Vagina (tissue), 2 donors: ENCODE measurements around the gene CTXND2. TPM values are rescaled to one million over a fixed set of nuclear protein-coding genes. Genes with fewer than 3 reads are reported as not detected.

Experiments used
- DNase-seq, 2 donors: peaks; one replicate each; pipeline ENCODE4 v3.0.0-alpha.2; 2017; ENCODE audit errors: extremely low spot score in 2 of 2
- H3K27ac ChIP-seq: fragments of 200-600 bp; sonication (generic); one replicate; pipeline ENCODE4 v1.5.1; 2019
- H3K27me3 ChIP-seq: fragments of 200-600 bp; sonication (generic); one replicate; pipeline ENCODE4 v1.5.1; 2019
- H3K36me3 ChIP-seq, 2 donors: fragments of 200-600 bp; sonication (generic); one replicate each; pipeline ENCODE4 v1.5.1; 2017 to 2019
- H3K4me1 ChIP-seq: fragments of 200-600 bp; sonication (generic); one replicate; pipeline ENCODE4 v1.5.1; 2019
- H3K4me3 ChIP-seq, 2 donors: fragments of 200-600 bp; sonication (generic); 1 replicate in 1 of 2; 2 replicates in 1 of 2; pipeline ENCODE4 v1.5.1; 2016 to 2019
- H3K9me3 ChIP-seq: fragments of 200-600 bp; sonication (generic); one replicate; pipeline ENCODE4 v1.5.1; 2019
- POLR2A ChIP-seq, 2 donors: fragments of 450-650 bp; IDR thresholded peaks; one replicate each; pipeline ENCODE4 v1.6.1; 2017; ENCODE audit warnings: antibody characterized with exemption in 2 of 2, mild to moderate bottlenecking in 2 of 2, moderate library complexity in 2 of 2
- POLR2AphosphoS5 ChIP-seq, 2 donors: sonication (generic); formaldehyde crosslinking; IDR thresholded peaks; one replicate each; pipeline ENCODE4 v1.9.0; 2017; ENCODE audit warnings: antibody characterized with exemption in 2 of 2, mild to moderate bottlenecking in 2 of 2, low read depth in 1 of 2; ENCODE audit not compliant: insufficient read depth in 1 of 2
- intact Hi-C: fragments of 100-400 bp; cut with DNase I; formaldehyde crosslinking; loops from one replicate; pipeline ENCODE4 v1.15.1; 2023
- total RNA-seq: library from RNA; depleted of rRNA; stranded (reverse); fragments of >200 nt; gene quantifications from one replicate; pipeline ENCODE4 v1.2.3, GENCODE V29; 2016
- TF ChIP-seq, protein P1 (sequence below), 3 experiments: fragments of 450-650 bp in 2 of 3; fragments of 200-600 bp in 1 of 3; sonication (generic) in 1 of 3; IDR thresholded peaks; one replicate each; pipeline ENCODE4 v1.5.1; 2017 to 2019; ENCODE audit warnings: antibody characterized with exemption in 3 of 3, mild to moderate bottlenecking in 2 of 3, moderate library complexity in 2 of 3

The CTXND2 gene
- total RNA-seq, 1 donor from 2014 or later, result not detected

DNA sequence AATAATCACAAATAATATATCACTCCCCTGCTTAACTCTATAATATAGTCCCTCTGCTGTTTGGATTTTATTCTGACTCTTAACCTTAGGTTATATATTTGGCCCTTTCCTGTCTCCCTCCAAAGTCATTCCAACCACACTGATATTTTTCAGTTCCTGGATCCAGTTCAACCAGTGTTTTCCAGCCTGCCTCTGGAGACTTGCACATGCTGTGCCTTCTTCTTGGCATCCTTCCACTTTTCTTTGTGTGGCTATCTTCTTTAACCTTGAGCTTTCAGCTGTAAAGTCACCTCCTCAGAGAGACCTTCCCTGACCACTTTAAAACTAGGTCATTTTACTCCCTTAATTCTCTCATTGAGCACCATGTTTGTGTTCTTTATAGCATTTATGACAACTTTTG, 68.3 kb downstream of the CTXND2 start:
- no peak for TF ChIP-seq POLR2A (IDR thresholded peaks at IDR 0.05)
- TF ChIP-seq, protein P1, sequence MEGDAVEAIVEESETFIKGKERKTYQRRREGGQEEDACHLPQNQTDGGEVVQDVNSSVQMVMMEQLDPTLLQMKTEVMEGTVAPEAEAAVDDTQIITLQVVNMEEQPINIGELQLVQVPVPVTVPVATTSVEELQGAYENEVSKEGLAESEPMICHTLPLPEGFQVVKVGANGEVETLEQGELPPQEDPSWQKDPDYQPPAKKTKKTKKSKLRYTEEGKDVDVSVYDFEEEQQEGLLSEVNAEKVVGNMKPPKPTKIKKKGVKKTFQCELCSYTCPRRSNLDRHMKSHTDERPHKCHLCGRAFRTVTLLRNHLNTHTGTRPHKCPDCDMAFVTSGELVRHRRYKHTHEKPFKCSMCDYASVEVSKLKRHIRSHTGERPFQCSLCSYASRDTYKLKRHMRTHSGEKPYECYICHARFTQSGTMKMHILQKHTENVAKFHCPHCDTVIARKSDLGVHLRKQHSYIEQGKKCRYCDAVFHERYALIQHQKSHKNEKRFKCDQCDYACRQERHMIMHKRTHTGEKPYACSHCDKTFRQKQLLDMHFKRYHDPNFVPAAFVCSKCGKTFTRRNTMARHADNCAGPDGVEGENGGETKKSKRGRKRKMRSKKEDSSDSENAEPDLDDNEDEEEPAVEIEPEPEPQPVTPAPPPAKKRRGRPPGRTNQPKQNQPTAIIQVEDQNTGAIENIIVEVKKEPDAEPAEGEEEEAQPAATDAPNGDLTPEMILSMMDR (IDR thresholded peaks at IDR 0.05), result no peak
- TF ChIP-seq POLR2AphosphoS5 (IDR thresholded peaks at IDR 0.05; ENCODE audit: insufficient read depth in 1 of 2, low read depth in 1 of 2), result no peak
- no peaks in the 10 kb centered on the region for H3K9me3 ChIP-seq
- no peak overlapping the region for H3K4me3 ChIP-seq
- intact Hi-C loops, result no loop called here
- no peaks in the 10 kb centered on the region for H3K4me1 ChIP-seq
- H3K36me3 ChIP-seq, result peaks cover 0 to 81% of the 10 kb centered on the region in 2 donors
- DNase-seq, result no peak
- H3K27ac ChIP-seq, result no peak overlapping the region
- H3K27me3 ChIP-seq, result no peaks in the 10 kb centered on the region

DNA sequence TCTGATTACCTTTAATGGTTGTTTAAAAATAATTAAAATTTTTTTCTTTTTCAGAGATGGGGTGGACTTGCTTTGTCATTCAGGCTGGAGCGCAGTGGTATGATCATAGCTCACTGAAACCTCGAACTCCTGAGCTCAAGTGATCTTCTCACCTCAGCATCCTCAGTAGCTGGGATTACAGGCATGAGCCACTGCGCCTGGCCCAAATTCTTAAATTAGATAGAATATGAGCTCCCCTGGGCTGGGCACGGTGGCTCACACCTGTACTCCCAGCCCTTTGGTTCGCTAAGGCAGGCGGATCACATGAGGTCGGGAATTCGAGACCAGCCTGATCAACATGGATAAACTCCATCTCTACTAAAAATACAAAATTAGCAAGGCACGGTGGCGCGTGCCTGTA, 70.7 kb downstream of the CTXND2 start:
- TF ChIP-seq, protein P1 (IDR thresholded peaks at IDR 0.05), result no peak
- no peak for TF ChIP-seq POLR2AphosphoS5 (IDR thresholded peaks at IDR 0.05; ENCODE audit: insufficient read depth in 1 of 2, low read depth in 1 of 2)
- TF ChIP-seq POLR2A (IDR thresholded peaks at IDR 0.05), result no peak
- Histone ChIP-seq H3K4me3 (no peak overlapping the region), H3K27ac (no peak overlapping the region), H3K36me3 (peaks cover 0 to 81% of the 10 kb centered on the region in 2 donors), H3K27me3 (no peaks in the 10 kb centered on the region), H3K4me1 (no peaks in the 10 kb centered on the region), H3K9me3 (no peaks in the 10 kb centered on the region)
- intact Hi-C loops, result no loop called here
- no peak for DNase-seq

DNA sequence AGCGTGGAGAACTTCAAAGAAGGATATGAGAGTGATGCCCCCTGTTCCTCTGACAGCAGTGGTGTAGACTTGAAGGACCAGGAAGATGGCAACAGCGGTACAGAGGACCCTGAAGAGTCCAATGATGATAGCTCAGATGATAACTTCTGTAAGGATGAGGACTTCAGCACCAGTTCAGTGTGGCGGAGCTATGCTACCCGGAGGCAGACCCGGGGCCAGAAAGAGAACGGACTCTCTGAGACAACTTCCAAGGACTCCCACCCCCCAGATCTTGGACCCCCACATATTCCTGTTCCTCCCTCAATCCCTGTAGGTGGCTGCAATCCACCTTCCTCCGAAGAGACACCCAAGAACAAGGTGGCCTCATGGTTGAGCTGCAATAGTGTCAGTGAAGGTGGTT, 73.7 kb downstream of the CTXND2 start:
- no peak for DNase-seq
- Histone ChIP-seq H3K4me1 (no peaks in the 10 kb centered on the region), H3K4me3 (no peak overlapping the region), H3K36me3 (peaks cover 0 to 83% of the 10 kb centered on the region in 2 donors), H3K27ac (no peak overlapping the region), H3K9me3 (no peaks in the 10 kb centered on the region), H3K27me3 (no peaks in the 10 kb centered on the region)
- intact Hi-C loops, result no loop called here
- no peak for TF ChIP-seq POLR2A (IDR thresholded peaks at IDR 0.05)
- no peak for TF ChIP-seq POLR2AphosphoS5 (IDR thresholded peaks at IDR 0.05; ENCODE audit: insufficient read depth in 1 of 2, low read depth in 1 of 2)

DNA sequence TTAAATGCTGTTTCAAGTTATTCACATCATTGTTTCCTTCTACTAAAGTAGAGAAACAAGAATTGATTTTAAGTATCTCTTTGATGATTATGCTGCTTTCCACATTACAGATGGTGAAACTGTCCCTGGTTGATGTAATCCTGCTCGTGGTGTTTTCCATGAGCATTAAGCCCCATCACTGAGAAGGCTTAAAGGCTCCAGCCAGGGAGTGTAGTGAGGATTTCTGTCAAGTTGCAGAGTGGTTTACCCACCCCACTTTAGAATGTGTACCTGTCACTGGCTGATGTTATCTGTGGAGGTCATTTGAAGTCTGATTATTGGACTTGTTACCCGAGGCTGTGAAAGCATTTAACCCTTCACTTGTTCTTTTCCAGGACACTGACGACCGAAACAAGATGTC, 74.8 kb downstream of the CTXND2 start:
- H3K27me3 ChIP-seq, result no peaks in the 10 kb centered on the region
- no peak overlapping the region for H3K4me3 ChIP-seq
- H3K36me3 ChIP-seq, result peaks cover 0 to 86% of the 10 kb centered on the region in 2 donors
- TF ChIP-seq, protein P1 (IDR thresholded peaks at IDR 0.05), result no peak
- TF ChIP-seq POLR2AphosphoS5 (IDR thresholded peaks at IDR 0.05; ENCODE audit: insufficient read depth in 1 of 2, low read depth in 1 of 2), result no peak
- TF ChIP-seq POLR2A (IDR thresholded peaks at IDR 0.05), result no peak
- no peaks in the 10 kb centered on the region for H3K9me3 ChIP-seq
- no peak overlapping the region for H3K27ac ChIP-seq
- intact Hi-C loops, result no loop called here
- DNase-seq, result no peak
- H3K4me1 ChIP-seq, result no peaks in the 10 kb centered on the region

Other genes starting within 250 kb of the CTXND2 start
- 21.9 TPM for gene GOLPH3L, start 190.0 kb upstream of the CTXND2 start, total RNA-seq
- gene HORMAD1, start 166.2 kb upstream of the CTXND2 start, total RNA-seq, result 1.2 TPM
- gene CTSS, start 121.4 kb upstream of the CTXND2 start, total RNA-seq, result 34.1 TPM
- gene CTSK, start 78.9 kb upstream of the CTXND2 start, total RNA-seq, result 67.3 TPM
- 71.5 TPM for gene ARNT, start 10.5 kb upstream of the CTXND2 start, total RNA-seq
- gene SETDB1, start 39.2 kb downstream of the CTXND2 start, total RNA-seq, result 51.1 TPM
- gene CERS2, start 87.7 kb downstream of the CTXND2 start, total RNA-seq, result 86.4 TPM
- 0.49 TPM for gene ANXA9, start 95.2 kb downstream of the CTXND2 start, total RNA-seq
- gene MINDY1, start 119.8 kb downstream of the CTXND2 start, total RNA-seq, result 27.0 TPM
- 25.5 TPM for gene PRUNE1, start 121.3 kb downstream of the CTXND2 start, total RNA-seq
- gene BNIPL, start 149.4 kb downstream of the CTXND2 start, total RNA-seq, result 105 TPM
- 5.2 TPM for gene C1orf56, start 160.6 kb downstream of the CTXND2 start, total RNA-seq
- gene CDC42SE1, start 172.5 kb downstream of the CTXND2 start, total RNA-seq, result 89.1 TPM
- 3.7 TPM for gene MLLT11, start 173.3 kb downstream of the CTXND2 start, total RNA-seq
- 19.2 TPM for gene GABPB2, start 183.6 kb downstream of the CTXND2 start, total RNA-seq